GM21367 (cell line): Measurements from ENCODE around the gene PIGA.
"Not testable (repeated sequence)": the region's sequence is repeated elsewhere in the genome, so short reads cannot be mapped to it uniquely, and the experiment has no call there.

Experiments
- ATAC-seq: cut with Tn5 transposase; IDR thresholded peaks from one replicate; pipeline ENCODE4 v1.9.1; 2021; ENCODE audit not compliant: unreplicated experiment

Gene PIGA

GRCh38 chrX:15321447-15321846 is 13.9 kb downstream of the PIGA start:
- no peak for ATAC-seq

DNA sequence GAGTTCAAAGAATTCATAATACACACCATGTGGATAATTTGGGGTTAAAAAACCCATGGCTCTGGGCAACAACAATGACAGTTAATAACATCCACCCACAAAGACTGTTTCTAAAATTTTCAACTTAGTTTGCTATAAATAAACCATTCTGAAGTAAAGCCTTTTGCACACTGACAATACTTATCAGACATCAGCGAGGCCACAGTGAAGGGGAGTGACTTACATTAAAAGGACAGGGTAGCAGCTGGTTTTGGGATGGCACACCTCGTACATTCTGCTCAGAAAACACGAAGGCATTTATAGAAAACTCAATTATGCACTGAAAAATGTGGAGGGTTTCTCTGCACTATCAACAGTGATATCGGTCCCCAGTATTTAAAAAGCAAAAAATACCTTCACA is 15.0 kb downstream of the PIGA start:
- no peak for ATAC-seq

- no peak for ATAC-seq
Observed at GRCh38 chrX:15319075-15319474, 16.2 kb downstream of the PIGA start.

DNA sequence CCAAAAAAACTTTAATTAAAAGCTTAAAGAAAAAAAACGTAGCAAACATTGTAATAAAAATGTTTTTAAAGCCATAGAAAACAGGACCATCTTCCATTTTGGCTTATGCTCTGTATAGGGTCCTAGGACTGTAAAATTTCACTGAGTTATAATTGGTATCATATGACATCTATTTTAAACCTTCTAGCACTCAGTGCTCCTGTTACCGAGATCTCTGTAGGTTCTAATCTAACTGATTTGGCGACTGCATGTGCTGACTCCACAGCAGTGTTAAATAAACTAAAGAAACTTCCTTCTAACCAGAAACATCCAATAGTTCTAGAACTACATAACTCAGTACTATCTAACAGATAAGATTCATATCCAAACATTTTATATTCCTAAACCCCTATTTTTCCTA is 19.8 kb downstream of the PIGA start, which contains the start of gene ASB11:
TSS of gene ASB11 (minus strand) at position 132 of the 400 bp plus-strand sequence. CDS start at position 97, 35 bp downstream.
- ATAC-seq, result no peak

- ATAC-seq, result no peak
Observed at GRCh38 chrX:15314472-15314871, 20.9 kb downstream of the PIGA start.

DNA sequence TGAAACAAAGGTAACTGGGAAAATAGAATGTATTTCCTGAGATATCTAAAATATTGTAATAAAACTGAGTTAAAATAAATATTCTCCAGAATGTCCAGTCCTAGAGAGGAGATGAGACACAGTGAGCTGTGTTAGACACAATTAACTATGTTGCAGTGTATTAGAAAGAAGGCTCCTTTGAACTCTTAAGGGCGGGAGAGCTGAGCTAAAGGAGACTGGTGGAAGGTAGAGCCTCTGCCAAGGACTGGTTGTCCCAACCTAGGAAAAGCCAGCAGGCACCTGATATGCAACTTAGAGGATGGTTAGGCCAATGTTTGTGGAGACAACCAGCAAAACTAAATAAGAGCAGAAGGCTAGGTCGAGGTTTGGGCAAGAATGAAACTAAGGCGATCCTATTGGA is 24.2 kb downstream of the PIGA start:
- ATAC-seq, result no peak

DNA sequence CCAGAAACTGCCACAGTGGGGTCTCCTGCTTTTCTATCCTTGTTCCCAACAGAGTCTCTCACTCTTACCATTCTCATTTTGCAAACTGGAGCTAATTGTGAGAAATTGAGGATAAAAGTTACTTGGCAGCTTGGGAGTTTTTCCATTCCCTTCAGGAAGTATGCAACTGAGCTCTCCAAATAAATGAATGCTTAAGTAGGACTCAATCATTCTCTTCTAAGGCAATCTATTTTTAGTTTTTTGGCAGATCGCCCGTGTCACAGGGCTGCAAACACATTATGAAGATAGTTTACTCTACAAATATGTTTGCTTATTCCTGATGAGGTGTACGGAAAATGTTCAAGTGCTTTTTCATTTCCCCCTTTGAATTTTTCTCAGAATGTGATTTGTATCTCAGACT is 25.2 kb downstream of the PIGA start:
- no peak for ATAC-seq

DNA sequence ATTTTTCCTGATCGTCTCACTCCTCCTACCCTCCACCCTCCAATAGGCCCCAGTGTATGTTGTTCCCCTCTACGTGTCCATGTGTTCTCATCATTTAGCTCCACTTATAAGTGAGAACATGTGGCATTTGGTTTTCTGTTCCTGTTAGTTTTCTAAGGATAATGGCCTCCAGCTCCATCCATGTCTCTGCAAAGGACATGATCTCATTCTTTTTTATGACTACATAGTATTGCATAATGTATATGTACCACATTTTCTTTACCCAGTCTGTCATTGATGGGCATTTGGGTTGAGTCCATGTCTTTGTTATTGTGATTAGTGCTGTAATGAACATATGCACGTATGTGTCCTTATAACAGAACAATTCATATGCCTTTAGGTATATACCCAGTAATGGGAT is 29.4 kb downstream of the PIGA start:
- not testable (repeated sequence) for ATAC-seq

GRCh38 chrX:15301924-15302323 is 33.4 kb downstream of the PIGA start:
- ATAC-seq, result no peak

- ATAC-seq, result no peak
Observed at GRCh38 chrX:15299941-15300851, 35.1 kb downstream of the PIGA start.

- no peak for ATAC-seq
Observed at GRCh38 chrX:15298780-15299179, 36.5 kb downstream of the PIGA start.

GRCh38 chrX:15298201-15298600 is 37.1 kb downstream of the PIGA start:
- no peak for ATAC-seq

DNA sequence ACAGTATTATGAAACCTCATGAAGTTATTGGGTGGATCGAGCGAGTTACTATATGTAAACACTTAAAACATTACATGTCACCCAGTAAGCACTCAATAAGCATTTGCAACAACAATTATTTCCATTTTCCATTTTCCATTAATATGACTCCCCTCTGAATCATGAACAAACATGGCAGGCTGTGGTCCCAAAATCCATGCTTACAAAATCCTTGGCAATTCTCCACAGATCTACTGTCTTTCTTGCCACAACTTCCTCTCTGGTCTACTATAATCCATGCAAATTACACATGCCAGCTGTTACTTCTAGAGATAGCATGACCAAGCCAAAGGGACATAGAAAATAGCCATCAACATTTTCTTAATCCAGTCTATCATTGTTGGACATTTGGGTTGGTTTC is 41.9 kb downstream of the PIGA start:
- ATAC-seq, result no peak

DNA sequence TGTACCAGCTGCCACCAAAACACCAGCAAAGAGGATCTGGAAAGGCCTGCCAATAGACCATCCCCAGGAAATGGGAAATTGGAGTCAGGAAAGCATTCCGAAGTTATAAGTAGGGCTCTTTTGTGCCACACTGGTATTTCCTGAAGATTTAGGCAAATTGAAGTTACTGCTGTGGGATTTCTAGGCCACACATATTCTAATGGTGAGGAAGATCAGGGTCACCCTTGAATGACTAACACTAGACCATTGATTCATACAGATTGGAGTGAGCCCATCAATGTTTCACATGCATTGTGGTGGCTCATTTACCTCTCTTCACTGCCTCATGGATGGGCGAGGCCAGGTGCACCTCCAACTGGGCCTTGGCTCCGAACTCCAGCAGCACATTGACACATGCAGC is 42.5 kb downstream of the PIGA start:
- ATAC-seq, result no peak

DNA sequence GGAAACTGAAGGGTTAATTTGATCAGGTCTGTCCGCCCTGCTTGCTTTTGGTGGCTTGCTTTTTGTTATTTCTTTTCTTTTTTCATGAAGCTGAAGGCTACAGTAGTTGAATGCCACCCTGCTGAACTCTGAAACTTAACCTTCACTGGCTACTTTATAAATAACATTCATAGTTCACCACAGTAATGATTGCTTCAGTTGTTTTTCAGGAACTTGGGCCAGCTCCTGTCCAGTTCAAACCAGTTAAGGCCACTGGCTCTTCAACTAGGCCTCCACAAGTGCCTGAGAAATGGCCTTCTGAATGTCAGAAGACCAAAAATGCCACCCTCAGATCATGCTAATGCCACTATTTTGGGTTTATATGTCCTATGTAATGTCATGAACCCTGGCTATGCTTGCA is 57.7 kb downstream of the PIGA start:
- ATAC-seq, result no peak

GRCh38 chrX:15274946-15275345 is 60.4 kb downstream of the PIGA start:
- no peak for ATAC-seq

DNA sequence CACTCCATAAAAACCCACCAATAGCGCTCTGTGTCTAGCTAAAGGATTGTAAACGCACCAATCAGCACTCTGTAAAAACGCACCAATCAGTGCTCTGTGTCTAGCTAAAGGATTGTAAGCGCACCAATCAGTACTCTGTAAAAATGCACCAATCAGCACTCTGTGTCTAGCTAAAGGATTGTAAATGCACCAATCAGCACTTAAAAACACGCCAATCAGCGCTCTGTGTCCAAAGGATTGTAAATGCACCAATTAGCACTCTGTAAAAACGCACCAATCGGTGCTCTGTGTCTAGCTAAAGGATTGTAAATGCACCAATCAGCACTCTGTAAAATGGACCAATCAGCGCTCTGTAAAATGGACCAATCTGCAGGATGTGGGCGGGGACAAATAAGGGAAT is 62.0 kb downstream of the PIGA start:
- not testable (repeated sequence) for ATAC-seq

DNA sequence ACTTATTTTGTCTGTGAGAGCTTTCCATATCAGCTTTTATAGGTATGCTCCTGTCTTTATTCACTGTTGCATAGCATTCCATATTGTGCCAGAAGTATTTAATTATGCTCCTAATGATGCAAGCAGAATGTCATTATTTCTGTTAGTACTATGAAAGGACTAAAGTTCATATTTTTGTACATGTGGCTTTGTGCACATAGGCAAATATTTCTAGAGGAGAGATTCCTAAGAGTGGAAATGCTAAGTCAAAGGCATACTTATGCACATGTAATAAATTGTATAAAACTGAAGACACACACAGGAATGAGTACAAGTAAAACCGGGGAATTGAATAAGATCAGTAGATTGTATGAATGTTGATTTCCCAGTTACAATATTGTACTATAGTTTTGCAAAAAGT is 63.6 kb downstream of the PIGA start:
- no peak for ATAC-seq

GRCh38 chrX:15269618-15270521 is 65.5 kb downstream of the PIGA start, which contains the start of gene ASB9:
ASB9 (minus strand) TSS chrX:15270083; CDS start chrX:15269874, 209 bp downstream.
- ATAC-seq, result no peak
